ENCODE measurements around the gene CTDSPL. TPM values are rescaled to one million over a fixed set of nuclear protein-coding genes. Genes with fewer than 3 reads are reported as not detected.

CTDSPL gene
- total and polyA plus RNA-seq, 2 of the 13 experiments (the other 11 are each of a cell fraction or from before 2014, with no cell fraction given): 26.1 to 142 TPM

DNA sequence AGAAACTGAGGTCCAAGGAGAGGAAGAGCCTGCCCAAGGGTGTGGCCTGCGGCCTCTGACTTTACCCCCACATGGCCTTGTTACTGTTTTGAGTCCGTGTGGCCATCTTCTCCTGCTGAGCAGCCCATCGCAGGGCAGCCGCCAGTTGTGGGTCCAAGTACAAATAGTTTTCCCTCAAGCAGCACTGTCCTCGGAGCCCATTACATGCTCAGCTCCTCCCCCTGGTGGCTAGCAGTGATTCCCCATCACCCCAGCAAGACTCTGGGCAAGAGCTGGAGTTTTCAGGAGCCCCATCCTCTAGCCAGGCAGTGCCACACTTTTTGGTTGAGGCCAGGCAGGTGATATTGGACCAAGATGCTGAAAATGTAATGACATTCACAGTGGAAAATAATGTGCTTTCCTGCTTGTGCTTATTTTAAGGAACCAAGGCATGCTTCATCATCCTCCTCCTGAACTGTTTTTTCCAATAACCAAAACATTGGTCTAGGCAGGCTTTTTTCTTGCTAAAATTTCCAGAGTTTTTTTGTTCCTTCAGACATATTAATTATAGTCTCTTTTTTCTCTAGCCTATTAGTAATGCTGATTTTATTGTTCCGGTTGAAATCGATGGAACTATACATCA, 105.7 kb downstream of the CTDSPL start (continued):
- TF ChIP-seq, protein P1, sequence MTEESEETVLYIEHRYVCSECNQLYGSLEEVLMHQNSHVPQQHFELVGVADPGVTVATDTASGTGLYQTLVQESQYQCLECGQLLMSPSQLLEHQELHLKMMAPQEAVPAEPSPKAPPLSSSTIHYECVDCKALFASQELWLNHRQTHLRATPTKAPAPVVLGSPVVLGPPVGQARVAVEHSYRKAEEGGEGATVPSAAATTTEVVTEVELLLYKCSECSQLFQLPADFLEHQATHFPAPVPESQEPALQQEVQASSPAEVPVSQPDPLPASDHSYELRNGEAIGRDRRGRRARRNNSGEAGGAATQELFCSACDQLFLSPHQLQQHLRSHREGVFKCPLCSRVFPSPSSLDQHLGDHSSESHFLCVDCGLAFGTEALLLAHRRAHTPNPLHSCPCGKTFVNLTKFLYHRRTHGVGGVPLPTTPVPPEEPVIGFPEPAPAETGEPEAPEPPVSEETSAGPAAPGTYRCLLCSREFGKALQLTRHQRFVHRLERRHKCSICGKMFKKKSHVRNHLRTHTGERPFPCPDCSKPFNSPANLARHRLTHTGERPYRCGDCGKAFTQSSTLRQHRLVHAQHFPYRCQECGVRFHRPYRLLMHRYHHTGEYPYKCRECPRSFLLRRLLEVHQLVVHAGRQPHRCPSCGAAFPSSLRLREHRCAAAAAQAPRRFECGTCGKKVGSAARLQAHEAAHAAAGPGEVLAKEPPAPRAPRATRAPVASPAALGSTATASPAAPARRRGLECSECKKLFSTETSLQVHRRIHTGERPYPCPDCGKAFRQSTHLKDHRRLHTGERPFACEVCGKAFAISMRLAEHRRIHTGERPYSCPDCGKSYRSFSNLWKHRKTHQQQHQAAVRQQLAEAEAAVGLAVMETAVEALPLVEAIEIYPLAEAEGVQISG (CRISPR knock-in tag; IDR thresholded peaks at IDR 0.05): no peak
- TF ChIP-seq XBP1 (CRISPR knock-in tag; IDR thresholded peaks at IDR 0.05) (no peak), ZSCAN29 (CRISPR knock-in tag; conservative IDR thresholded peaks at IDR 0.05) (0 out of 2 replicates have a peak, but pooled peaks have one; percentile 29), ZNF282 (IDR thresholded peaks at IDR 0.05; ENCODE audit: partially characterized antibody) (no peak), ZNF101 (CRISPR knock-in tag; IDR thresholded peaks at IDR 0.05; ENCODE audit: borderline replicate concordance, low read depth) (no peak), ZNF879 (CRISPR knock-in tag; IDR thresholded peaks at IDR 0.05) (no peak), NR2F1 (CRISPR knock-in tag; IDR thresholded peaks at IDR 0.05) (no peak), ZNF607 (CRISPR knock-in tag; IDR thresholded peaks at IDR 0.05; ENCODE audit: borderline replicate concordance) (no peak), CEBPB (IDR thresholded peaks at IDR 0.05; ENCODE audit: borderline replicate concordance, low read depth, low read length) (no peak), YY1 (IDR thresholded peaks at IDR 0.05; ENCODE audit: insufficient read depth, insufficient replicate concordance, low read depth, low read length) (peak; percentile 50), THYN1 (CRISPR knock-in tag; IDR thresholded peaks at IDR 0.05; ENCODE audit: borderline replicate concordance, low read depth) (no peak), MEF2D (CRISPR knock-in tag; IDR thresholded peaks at IDR 0.05) (no peak), NFKB2 (CRISPR knock-in tag; IDR thresholded peaks at IDR 0.05; ENCODE audit: borderline replicate concordance) (no peak)
- TF ChIP-seq, protein P2, sequence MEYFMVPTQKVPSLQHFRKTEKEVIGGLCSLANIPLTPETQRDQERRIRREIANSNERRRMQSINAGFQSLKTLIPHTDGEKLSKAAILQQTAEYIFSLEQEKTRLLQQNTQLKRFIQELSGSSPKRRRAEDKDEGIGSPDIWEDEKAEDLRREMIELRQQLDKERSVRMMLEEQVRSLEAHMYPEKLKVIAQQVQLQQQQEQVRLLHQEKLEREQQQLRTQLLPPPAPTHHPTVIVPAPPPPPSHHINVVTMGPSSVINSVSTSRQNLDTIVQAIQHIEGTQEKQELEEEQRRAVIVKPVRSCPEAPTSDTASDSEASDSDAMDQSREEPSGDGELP (IDR thresholded peaks at IDR 0.05; ENCODE audit: borderline replicate concordance, low read depth): no peak
- TF ChIP-seq, protein P3, sequence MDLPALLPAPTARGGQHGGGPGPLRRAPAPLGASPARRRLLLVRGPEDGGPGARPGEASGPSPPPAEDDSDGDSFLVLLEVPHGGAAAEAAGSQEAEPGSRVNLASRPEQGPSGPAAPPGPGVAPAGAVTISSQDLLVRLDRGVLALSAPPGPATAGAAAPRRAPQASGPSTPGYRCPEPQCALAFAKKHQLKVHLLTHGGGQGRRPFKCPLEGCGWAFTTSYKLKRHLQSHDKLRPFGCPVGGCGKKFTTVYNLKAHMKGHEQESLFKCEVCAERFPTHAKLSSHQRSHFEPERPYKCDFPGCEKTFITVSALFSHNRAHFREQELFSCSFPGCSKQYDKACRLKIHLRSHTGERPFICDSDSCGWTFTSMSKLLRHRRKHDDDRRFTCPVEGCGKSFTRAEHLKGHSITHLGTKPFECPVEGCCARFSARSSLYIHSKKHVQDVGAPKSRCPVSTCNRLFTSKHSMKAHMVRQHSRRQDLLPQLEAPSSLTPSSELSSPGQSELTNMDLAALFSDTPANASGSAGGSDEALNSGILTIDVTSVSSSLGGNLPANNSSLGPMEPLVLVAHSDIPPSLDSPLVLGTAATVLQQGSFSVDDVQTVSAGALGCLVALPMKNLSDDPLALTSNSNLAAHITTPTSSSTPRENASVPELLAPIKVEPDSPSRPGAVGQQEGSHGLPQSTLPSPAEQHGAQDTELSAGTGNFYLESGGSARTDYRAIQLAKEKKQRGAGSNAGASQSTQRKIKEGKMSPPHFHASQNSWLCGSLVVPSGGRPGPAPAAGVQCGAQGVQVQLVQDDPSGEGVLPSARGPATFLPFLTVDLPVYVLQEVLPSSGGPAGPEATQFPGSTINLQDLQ (CRISPR knock-in tag; IDR thresholded peaks at IDR 0.05): no peak
- TF ChIP-seq, protein P4, sequence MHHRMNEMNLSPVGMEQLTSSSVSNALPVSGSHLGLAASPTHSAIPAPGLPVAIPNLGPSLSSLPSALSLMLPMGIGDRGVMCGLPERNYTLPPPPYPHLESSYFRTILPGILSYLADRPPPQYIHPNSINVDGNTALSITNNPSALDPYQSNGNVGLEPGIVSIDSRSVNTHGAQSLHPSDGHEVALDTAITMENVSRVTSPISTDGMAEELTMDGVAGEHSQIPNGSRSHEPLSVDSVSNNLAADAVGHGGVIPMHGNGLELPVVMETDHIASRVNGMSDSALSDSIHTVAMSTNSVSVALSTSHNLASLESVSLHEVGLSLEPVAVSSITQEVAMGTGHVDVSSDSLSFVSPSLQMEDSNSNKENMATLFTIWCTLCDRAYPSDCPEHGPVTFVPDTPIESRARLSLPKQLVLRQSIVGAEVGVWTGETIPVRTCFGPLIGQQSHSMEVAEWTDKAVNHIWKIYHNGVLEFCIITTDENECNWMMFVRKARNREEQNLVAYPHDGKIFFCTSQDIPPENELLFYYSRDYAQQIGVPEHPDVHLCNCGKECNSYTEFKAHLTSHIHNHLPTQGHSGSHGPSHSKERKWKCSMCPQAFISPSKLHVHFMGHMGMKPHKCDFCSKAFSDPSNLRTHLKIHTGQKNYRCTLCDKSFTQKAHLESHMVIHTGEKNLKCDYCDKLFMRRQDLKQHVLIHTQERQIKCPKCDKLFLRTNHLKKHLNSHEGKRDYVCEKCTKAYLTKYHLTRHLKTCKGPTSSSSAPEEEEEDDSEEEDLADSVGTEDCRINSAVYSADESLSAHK (CRISPR knock-in tag; IDR thresholded peaks at IDR 0.05; ENCODE audit: borderline replicate concordance): no peak
- TF ChIP-seq, protein P5, sequence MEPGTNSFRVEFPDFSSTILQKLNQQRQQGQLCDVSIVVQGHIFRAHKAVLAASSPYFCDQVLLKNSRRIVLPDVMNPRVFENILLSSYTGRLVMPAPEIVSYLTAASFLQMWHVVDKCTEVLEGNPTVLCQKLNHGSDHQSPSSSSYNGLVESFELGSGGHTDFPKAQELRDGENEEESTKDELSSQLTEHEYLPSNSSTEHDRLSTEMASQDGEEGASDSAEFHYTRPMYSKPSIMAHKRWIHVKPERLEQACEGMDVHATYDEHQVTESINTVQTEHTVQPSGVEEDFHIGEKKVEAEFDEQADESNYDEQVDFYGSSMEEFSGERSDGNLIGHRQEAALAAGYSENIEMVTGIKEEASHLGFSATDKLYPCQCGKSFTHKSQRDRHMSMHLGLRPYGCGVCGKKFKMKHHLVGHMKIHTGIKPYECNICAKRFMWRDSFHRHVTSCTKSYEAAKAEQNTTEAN (CRISPR knock-in tag; conservative IDR thresholded peaks at IDR 0.05): no peak

Measured in HepG2 (cell line).